Activated T-helper 17 cell treated with anti-CD3 and anti-CD28 coated beads, Interleukin-2, amount 50 U/mL, for 72 hours (primary cell): ENCODE results near the gene ERBIN. TPM values are rescaled to one million over a fixed set of nuclear protein-coding genes. Genes with fewer than 3 reads are reported as not detected.
"Not testable (repeated sequence)": the region's sequence is repeated elsewhere in the genome, so short reads cannot be mapped to it uniquely, and the experiment has no call there.

Source experiments
- ATAC-seq: fragments of 150-1000 bp; cut with Tn5 transposase; replicated peaks from 2 replicates; pipeline ENCODE4 v1.10.0; 2021; ENCODE audit warnings: mild to moderate bottlenecking, moderate library complexity
- H3K27ac Mint-ChIP-seq: one replicate; pipeline ENCODE4 v1.8.0; 2022; ENCODE audit warnings: mixed read lengths
- H3K27me3 Mint-ChIP-seq: one replicate; pipeline ENCODE4 v1.8.0; 2022; ENCODE audit warnings: mixed read lengths
- H3K36me3 Mint-ChIP-seq: one replicate; pipeline ENCODE4 v1.8.0; 2022; ENCODE audit warnings: low read depth, mild to moderate bottlenecking, mixed read lengths
- H3K4me1 Mint-ChIP-seq: one replicate; pipeline ENCODE4 v1.8.0; 2022; ENCODE audit warnings: mixed read lengths
- H3K4me3 Mint-ChIP-seq: one replicate; pipeline ENCODE4 v1.8.0; 2022; ENCODE audit warnings: mild to moderate bottlenecking, mixed read lengths
- H3K9me3 Mint-ChIP-seq: one replicate; pipeline ENCODE4 v1.8.0; 2022; ENCODE audit warnings: mixed read lengths
- total RNA-seq, 2 donors: library from RNA; stranded (reverse); gene quantifications; one replicate each; pipeline ENCODE4 v1.2.3, GENCODE V29; 2022

The ERBIN gene
- total RNA-seq, 2 donors from 2014 or later: 40.0 to 43.9 TPM

DNA sequence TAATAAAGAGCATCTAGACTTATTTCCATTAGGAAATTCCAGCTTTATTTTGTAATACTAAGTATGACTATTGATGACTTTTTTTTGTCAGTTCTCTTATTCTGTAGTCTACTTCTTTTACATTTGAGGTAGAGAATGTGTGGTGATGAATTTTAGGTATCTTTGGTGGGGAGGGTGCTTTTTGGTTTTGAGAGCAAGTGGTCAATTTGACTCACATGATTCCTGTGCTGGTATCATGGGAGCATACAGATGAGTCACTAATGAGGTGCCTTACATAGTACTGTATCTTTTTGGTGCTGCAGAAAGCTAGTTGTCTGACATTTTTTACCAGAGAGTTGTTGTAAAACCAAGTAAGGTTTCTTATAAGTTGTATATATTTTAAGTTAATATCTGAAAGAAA is 35.3 kb downstream of the ERBIN start:
- ATAC-seq: peak; percentile 100
- peaks cover 37% of the 10 kb centered on the region for H3K4me1 Mint-ChIP-seq
- no peaks in the 10 kb centered on the region for H3K27me3 Mint-ChIP-seq
- peak overlapping the region; percentile 33 for H3K4me3 Mint-ChIP-seq
- no peaks in the 10 kb centered on the region for H3K9me3 Mint-ChIP-seq
- H3K27ac Mint-ChIP-seq: peak overlapping the region; percentile 42
- no peaks in the 10 kb centered on the region for H3K36me3 Mint-ChIP-seq

DNA sequence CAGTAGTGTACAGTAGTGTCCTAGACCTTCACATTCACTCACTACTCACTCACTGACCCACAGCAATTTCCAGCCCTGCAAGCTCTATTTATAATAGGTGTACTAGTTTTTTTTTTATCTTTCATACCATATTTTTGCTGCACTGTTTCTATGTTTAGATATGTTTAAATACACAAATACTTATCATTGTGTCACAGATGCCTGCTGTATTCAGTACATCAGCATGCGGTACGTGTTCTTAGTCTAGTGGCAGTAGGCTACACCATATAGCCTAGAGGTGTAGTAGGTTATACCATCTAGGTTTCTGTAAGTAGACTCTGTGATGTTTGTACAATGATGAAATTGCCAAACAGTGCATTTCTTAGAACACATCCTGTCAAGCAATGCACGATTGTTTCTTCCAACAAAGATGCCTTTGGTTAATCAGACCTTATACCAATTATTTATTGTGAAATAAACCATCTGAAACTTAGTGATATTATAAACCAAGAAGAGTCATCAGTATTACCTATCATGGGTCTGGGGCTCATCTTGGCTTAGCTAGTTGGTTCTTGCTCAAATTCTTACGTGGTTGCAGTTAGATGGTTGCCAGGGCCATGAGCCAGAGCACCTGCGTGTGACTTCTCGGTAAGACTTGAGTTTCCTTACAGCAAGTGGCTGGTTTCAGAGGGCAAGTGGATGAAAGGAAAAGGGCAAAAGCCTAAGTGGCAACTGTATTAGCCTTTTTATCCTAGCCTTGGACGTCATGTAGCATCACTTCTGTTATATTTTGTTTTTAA is 41.1 kb downstream of the ERBIN start:
- peaks cover 46% of the 10 kb centered on the region for H3K4me1 Mint-ChIP-seq

DNA sequence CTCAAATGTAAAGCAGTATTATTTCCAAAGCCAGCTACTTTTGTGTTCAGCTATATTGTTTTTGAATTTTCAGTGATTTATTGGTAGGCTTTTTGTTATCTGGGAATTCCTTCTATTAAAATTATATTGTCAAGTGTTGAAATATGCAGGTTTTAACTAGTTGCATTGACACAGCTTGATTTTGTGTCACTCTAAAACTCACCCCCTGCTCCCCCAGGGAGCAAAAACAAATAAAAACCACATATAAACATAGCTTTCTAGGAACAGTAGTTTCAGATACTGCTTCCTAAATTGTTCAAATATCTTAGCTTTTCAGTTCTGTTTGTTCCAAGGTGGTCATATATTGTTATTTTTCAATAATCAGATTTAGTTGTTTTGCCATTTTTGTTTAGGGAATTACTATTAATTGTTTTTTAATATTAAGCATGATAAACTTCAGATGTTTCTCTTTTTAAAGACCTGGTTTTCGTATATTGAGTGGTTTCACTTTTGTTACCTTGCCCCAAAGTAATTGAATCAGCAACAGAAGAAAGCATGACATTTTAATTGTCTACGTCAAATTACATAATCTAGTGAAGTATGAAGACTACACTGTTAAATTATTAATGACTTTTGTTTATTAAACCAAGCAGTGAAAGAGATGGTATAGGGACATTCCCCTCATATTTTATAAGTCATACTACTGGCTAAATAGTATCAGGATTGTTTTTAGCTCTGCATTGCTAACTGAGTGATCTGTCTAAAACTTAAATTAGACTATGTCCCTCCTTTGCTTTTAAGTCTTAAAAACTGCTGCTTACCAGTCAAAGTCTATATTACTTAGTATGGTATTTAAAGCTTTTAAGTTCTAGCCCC is 43.4 kb downstream of the ERBIN start:
- no peaks in the 10 kb centered on the region for H3K9me3 Mint-ChIP-seq
- no peaks in the 10 kb centered on the region for H3K27me3 Mint-ChIP-seq
- H3K4me1 Mint-ChIP-seq: peaks cover 42% of the 10 kb centered on the region
- H3K36me3 Mint-ChIP-seq: no peaks in the 10 kb centered on the region
- peak overlapping the region; percentile 45 for H3K4me3 Mint-ChIP-seq
- no peak for ATAC-seq
- peak overlapping the region; percentile 56 for H3K27ac Mint-ChIP-seq

More for the DNA sequence above, 41.1 kb downstream of the ERBIN start:
- Mint-ChIP-seq H3K4me3 (no peak overlapping the region), H3K36me3 (no peaks in the 10 kb centered on the region), H3K9me3 (no peaks in the 10 kb centered on the region), H3K27me3 (no peaks in the 10 kb centered on the region), H3K27ac (no peak overlapping the region)
- no peak for ATAC-seq

DNA sequence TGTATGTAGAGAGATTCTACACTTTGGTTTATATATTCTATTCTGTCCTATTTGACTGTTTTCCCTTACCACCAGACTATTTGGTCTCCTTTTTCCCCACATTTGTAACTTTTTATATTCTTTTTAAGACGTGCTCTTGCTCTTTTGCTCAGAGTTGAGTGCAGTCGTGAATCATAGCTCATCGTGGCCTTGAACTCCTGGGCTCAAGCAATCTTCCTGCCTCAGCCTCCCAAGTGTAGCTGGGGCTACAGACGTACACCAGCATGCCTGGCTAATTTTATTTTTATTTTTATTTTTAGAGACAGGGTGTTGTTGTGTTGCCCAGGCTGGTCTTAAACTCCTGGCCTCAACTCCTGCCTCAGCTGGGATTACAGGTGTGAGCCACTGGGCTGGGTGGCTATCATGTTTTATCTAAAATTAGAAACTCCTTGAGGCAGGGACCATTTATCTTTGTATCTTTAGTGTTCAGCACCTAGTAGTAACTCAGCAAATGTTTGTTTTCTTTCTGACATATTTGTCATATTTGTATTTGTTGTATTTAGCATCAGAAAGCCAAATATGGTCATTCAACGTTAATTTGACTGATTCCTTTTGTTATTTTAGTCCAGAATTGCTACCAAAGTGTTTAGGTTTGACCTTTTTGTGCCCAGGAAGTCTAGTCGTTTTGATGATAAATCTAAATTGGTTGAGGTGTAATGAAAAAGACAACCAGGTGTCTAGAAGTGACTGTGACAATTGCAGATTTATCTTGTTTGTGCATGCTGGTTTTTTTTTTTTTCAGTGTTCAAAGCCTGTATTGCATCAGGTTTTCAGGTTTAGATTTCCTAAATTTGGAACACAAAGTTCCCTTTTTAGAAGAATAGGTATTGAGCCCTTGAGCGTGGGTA is 44.3 kb downstream of the ERBIN start:
- H3K27me3 Mint-ChIP-seq: no peaks in the 10 kb centered on the region

DNA sequence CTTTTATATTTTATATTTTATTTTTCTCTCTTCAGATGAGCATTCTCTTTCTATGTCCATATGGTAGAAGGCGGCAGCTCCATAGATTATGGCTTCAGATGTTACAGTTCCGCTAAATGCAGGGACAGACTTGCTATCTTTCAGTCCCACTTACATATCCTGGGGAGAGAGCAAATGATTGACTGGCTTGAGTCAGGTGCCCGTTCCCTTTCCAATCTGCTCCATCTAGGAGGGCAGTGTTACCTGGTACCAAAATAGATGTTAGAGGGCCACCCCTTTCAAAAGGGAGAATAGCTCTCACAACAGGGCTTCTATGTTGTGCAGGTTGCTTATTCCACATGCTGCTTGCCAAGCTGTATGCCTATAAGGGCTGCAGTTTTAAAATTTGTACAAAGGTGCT is 45.3 kb downstream of the ERBIN start:
- H3K27me3 Mint-ChIP-seq: no peaks in the 10 kb centered on the region
- no peak for ATAC-seq
- H3K4me1 Mint-ChIP-seq: peaks cover 44% of the 10 kb centered on the region

More for the DNA sequence above, 44.3 kb downstream of the ERBIN start:
- H3K4me3 Mint-ChIP-seq: peak overlapping the region; percentile 45
- peaks cover 43% of the 10 kb centered on the region for H3K4me1 Mint-ChIP-seq
- no peak for ATAC-seq
- no peak overlapping the region for H3K27ac Mint-ChIP-seq
- H3K9me3 Mint-ChIP-seq: no peaks in the 10 kb centered on the region
- H3K36me3 Mint-ChIP-seq: peaks cover 2% of the 10 kb centered on the region

DNA sequence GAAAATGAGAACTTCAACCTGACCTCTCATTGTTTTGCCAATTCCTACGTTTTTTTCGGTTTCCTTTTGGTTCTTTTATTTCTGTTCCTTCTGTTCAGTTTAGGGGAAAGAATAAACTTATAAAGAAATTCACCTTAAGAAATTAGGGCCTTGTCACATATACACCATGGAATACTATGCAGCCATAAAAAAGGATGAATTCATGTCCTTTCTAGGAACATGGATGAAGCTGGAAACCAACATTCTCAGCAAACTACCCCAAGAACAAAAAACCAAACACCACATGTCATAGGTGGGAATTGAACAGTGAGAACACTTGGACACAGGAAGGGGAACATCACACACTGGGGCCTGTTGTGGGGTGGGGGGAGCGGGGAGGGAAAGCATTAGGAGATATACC is 46.5 kb downstream of the ERBIN start:
- not testable (repeated sequence) for H3K4me3 Mint-ChIP-seq, H3K27ac Mint-ChIP-seq, H3K36me3 Mint-ChIP-seq, H3K9me3 Mint-ChIP-seq, ATAC-seq, H3K27me3 Mint-ChIP-seq
- H3K4me1 Mint-ChIP-seq: peaks cover 40% of the 10 kb centered on the region

More for the DNA sequence above, 45.3 kb downstream of the ERBIN start:
- no peaks in the 10 kb centered on the region for H3K9me3 Mint-ChIP-seq
- peaks cover 6% of the 10 kb centered on the region for H3K36me3 Mint-ChIP-seq
- H3K27ac Mint-ChIP-seq: no peak overlapping the region
- H3K4me3 Mint-ChIP-seq: no peak overlapping the region

DNA sequence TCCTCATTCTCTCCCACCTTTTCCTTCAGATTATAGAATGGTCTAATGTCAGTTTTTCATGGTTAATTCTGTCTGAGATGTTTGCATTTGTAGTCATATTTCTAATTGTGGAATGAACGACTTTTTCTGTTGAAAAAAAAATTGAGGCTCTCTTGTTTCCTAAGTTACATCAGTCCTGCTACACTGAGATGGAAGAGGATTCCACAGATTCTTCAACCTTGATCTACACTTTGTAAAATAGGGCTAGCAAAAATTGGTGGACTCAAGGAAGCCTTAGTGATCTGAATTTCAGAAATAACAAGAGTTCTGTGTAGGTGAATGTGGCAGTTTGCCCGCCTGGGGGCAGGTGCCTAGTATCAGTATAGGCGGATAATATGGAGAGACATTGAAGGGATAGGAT is 51.9 kb downstream of the ERBIN start:
- Mint-ChIP-seq H3K36me3 (peaks cover 15% of the 10 kb centered on the region), H3K27me3 (no peaks in the 10 kb centered on the region), H3K4me3 (no peak overlapping the region), H3K9me3 (no peaks in the 10 kb centered on the region), H3K27ac (peak overlapping the region; percentile 4), H3K4me1 (peaks cover 44% of the 10 kb centered on the region)
- ATAC-seq: no peak

DNA sequence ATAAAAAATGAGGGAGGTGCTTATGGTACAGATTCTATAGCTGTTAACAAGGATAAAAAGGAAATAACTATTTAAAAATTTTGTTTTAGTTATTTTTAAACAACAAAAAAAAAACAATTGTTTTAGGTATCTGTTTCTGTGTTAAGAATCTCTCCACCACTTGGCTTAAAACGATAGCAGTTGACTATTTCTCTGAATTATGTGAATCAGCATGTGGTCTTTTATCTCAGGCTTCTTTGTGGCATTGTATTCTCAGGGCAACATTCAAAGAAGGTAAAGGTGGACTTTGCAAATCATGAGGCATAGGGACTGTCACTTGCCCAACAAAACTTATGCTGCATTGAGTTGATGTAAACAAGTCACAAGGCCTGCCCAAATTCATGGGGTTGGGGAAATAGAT is 55.2 kb downstream of the ERBIN start:
- Mint-ChIP-seq H3K27me3 (no peaks in the 10 kb centered on the region), H3K4me3 (no peak overlapping the region), H3K4me1 (peaks cover 55% of the 10 kb centered on the region), H3K27ac (peak overlapping the region; percentile 25), H3K9me3 (no peaks in the 10 kb centered on the region), H3K36me3 (peaks cover 9% of the 10 kb centered on the region)
- ATAC-seq: peak; percentile 59

DNA sequence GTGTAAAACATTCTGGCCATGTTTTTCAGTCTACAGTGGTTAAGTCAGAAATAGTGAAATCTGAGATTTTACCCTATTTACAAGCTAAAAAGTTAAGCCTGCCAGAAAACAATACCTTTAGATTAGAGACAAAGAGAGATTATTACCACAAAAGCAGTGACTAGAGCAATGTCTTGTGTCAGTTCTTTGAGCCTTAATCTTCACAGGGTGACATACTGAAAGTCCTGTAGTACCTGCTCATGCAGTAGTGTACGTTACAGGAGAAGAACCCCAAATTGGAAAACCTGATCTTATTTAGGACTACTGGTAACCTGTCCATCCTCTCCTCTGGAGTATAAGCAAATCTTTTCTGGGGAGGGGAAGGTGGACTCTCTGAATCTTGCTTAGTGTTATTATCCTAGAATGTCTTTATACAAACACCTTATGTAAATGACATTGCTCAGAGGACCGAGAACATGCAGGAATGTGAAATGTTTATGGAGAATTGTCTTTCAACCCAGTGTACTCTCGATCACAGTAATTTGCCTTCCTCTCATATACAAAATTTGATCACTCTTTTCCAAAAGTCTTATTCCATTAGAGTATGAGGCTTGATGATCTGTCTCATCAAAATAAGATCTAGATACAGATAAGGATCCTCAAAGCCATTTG is 55.7 kb downstream of the ERBIN start:
- ATAC-seq: no peak
- H3K4me3 Mint-ChIP-seq: no peak overlapping the region
- no peaks in the 10 kb centered on the region for H3K27me3 Mint-ChIP-seq
- H3K27ac Mint-ChIP-seq: peak overlapping the region; percentile 25
- H3K4me1 Mint-ChIP-seq: peaks cover 55% of the 10 kb centered on the region
- peaks cover 9% of the 10 kb centered on the region for H3K36me3 Mint-ChIP-seq
- no peaks in the 10 kb centered on the region for H3K9me3 Mint-ChIP-seq

DNA sequence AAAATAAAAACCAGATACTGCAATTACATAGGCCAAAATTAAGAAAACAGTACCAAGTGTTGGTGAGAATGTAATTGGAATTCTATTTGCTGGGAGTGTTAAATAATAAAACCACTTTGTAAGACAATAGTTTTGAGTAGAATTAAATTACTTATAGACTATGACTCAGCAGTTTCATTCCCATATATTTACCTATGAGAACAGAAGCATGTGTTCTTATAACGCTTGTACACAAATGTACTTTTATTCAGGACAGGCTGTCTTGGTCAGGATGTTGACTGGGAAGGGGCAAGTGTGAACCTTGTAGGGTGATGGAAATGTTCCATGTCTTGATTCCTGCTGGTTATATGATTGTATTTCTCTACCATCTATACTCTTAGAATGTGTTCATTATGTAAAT is 56.3 kb downstream of the ERBIN start:
- H3K4me3 Mint-ChIP-seq: no peak overlapping the region
- peaks cover 9% of the 10 kb centered on the region for H3K36me3 Mint-ChIP-seq
- H3K27me3 Mint-ChIP-seq: no peaks in the 10 kb centered on the region
- H3K9me3 Mint-ChIP-seq: no peaks in the 10 kb centered on the region
- peaks cover 55% of the 10 kb centered on the region for H3K4me1 Mint-ChIP-seq
- no peak for ATAC-seq
- no peak overlapping the region for H3K27ac Mint-ChIP-seq

DNA sequence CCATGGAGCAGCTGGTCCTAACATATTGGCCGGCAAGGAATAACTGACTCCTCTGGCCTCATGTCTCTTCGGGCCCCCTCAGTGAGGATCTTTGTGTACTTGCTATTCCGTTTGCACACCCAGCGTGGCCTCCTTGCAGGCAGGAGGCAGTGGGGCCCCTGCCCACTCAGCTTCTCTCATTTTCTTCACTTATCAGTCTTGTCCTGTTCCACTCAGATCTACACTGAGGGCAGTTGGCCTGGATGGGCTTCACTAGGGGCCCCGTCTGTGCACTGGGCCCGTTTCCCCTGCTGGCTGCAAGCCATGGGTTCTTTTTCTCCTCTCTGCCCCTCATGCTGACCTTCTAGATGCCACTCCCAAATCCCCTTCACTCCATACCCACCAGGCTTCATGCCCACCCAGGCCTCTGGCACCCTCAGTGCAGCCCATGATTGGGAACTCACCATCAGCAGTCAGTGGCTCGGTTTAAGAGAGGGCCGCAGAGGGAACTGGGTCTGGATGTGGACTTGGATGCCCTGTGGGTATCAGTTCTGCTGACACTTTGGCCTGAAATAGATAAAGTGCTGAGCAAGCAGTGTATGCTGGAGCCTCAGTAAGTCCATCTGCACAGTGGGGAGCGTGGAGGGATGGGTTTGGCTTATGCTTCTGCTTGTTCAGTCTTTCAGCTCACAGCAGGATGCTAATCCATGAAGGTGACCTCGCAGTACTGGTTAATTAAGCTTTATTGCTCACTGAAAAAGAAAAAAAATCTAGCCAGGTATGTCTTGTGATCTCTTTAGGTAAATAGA is 57.9 kb downstream of the ERBIN start:
- Mint-ChIP-seq H3K9me3 (no peaks in the 10 kb centered on the region), H3K4me3 (no peak overlapping the region), H3K27ac (no peak overlapping the region), H3K36me3 (peaks cover 5% of the 10 kb centered on the region), H3K27me3 (no peaks in the 10 kb centered on the region), H3K4me1 (peaks cover 53% of the 10 kb centered on the region)
- no peak for ATAC-seq

DNA sequence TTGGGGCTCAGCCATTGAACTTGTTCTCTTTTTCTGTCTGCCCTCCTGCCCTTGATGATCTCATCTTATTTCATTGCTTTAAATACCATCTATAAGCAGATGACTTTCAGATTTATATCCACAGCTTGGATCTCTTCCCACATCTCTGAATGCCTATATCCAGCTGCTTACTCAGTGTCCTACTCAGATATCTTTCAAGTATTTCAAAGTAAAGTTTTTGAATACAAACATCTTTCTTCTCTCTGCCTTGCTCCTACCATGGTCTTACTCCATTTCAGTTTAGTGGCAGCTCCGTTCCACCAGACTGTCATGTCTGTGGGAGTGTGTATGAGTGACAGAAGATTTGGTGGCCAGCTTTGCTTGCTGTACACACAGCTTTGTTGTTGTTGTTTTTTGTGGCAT is 59.7 kb downstream of the ERBIN start:
- no peak for ATAC-seq
- no peaks in the 10 kb centered on the region for H3K9me3 Mint-ChIP-seq
- no peaks in the 10 kb centered on the region for H3K27me3 Mint-ChIP-seq
- H3K27ac Mint-ChIP-seq: no peak overlapping the region
- H3K4me3 Mint-ChIP-seq: no peak overlapping the region
- H3K36me3 Mint-ChIP-seq: peaks cover 16% of the 10 kb centered on the region
- H3K4me1 Mint-ChIP-seq: peaks cover 43% of the 10 kb centered on the region

DNA sequence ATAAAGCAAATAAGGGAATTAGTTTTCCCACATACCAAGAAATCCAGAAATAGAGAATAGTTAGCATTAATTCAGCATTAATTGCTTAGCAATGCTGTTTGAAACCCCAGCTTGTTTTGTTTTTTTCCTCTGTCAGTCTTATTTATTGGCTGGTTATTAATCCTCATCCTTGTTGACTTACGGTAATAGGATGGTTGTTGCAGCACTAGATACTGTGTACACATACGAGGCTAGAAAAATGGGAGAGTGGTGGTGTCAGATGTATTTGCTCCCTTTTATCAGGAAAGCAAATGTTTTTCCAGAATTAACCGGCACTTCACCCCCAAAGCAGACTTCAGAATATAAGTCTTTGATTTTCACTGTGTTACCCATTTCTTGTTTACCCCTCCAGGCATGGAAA is 60.4 kb downstream of the ERBIN start:
- peaks cover 16% of the 10 kb centered on the region for H3K36me3 Mint-ChIP-seq
- no peak for ATAC-seq
- peaks cover 36% of the 10 kb centered on the region for H3K4me1 Mint-ChIP-seq
- no peaks in the 10 kb centered on the region for H3K27me3 Mint-ChIP-seq
- H3K27ac Mint-ChIP-seq: no peak overlapping the region
- no peaks in the 10 kb centered on the region for H3K9me3 Mint-ChIP-seq
- no peak overlapping the region for H3K4me3 Mint-ChIP-seq
